MCF 10A (cell line): ENCODE data around the gene SOX9. TPM values are rescaled to one million over a fixed set of nuclear protein-coding genes. Genes with fewer than 3 reads are reported as not detected.

Experiments used
- BruUV-seq: library from RNA; stranded (reverse); fragments of 400-500 nt; replicated peaks from 2 replicates; lab custom pipeline; 2021; lab: Mats Ljungman, UMichigan
- CTCF ChIA-PET: fragments of 300-600 bp; sonication (Branson Sonifier 250); formaldehyde crosslinking; extraction: SDS; loops from one replicate; lab custom pipeline; 2021; ENCODE audit warnings: antibody characterized with exemption, inconsistent platforms; lab: Yijun Ruan, JAX
- POLR2A ChIA-PET: fragments of 300-600, 350-650 bp; sonication (Branson Sonifier 250); formaldehyde crosslinking; extraction: SDS; loops from one replicate; lab custom pipeline; 2020; ENCODE audit warnings: antibody characterized with exemption, inconsistent platforms; lab: Yijun Ruan, JAX
- DNase-seq: peaks from one replicate; pipeline ENCODE4 v3.0.0-alpha.2; 2018; ENCODE audit not compliant: unreplicated experiment
- H3K27ac Mint-ChIP-seq: one replicate; pipeline ENCODE4 v1.8.0; 2022; ENCODE audit warnings: mild to moderate bottlenecking, low read depth, mixed read lengths; ENCODE audit not compliant: unreplicated experiment
- H3K27me3 Mint-ChIP-seq: one replicate; pipeline ENCODE4 v1.8.0; 2022; ENCODE audit warnings: mixed read lengths; ENCODE audit not compliant: insufficient read depth, unreplicated experiment
- H3K36me3 Mint-ChIP-seq: one replicate; pipeline ENCODE4 v1.8.0; 2022; ENCODE audit warnings: mild to moderate bottlenecking, moderate library complexity, mixed read lengths; ENCODE audit not compliant: insufficient read depth, unreplicated experiment
- H3K4me1 Mint-ChIP-seq: one replicate; pipeline ENCODE4 v1.8.0; 2022; ENCODE audit warnings: mixed read lengths; ENCODE audit not compliant: insufficient read depth, unreplicated experiment
- H3K4me3 Mint-ChIP-seq: one replicate; pipeline ENCODE4 v1.8.0; 2022; ENCODE audit warnings: mild to moderate bottlenecking, moderate library complexity, mixed read lengths; ENCODE audit not compliant: unreplicated experiment
- H3K9me3 Mint-ChIP-seq: one replicate; pipeline ENCODE4 v1.8.0; 2022; ENCODE audit warnings: mixed read lengths; ENCODE audit not compliant: unreplicated experiment
- intact Hi-C: fragments of 100-400 bp; cut with micrococcal nuclease; formaldehyde crosslinking; loops from 2 replicates; pipeline ENCODE4 v1.14.1; 2022
- total RNA-seq: library from RNA; stranded (reverse); gene quantifications from 2 replicates; pipeline ENCODE4 v1.2.3, GENCODE V29; 2022
- TF ChIP-seq, protein P1 (sequence below): fragments of 200-600 bp; IDR thresholded peaks from one replicate; pipeline ENCODE4 v1.8.0; 2022; ENCODE audit warnings: antibody characterized with exemption, mild to moderate bottlenecking; ENCODE audit not compliant: unreplicated experiment

The SOX9 gene
- total RNA-seq, 1 experiment from 2014 or later, result 2.6 TPM

DNA sequence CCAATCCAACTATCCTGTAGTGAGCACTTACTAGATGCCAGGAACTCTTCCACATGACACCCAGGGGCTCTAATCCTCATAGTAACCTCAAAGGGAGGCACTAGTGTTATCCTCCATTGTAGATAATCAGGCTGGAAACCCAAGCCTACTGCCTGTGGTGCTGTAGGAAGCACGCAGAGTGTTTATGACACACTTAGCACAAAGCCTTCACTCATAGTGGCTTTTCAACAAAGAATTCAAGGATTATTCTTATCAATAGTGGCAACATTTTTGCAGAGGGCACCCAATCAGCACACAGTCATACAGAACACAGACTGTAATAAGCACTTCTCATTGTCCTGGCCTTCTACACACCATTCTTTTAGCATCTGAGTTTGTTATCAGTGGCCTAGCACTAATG lies 18.5 kb upstream of the SOX9 start:
- CTCF ChIA-PET, result interaction anchor here (1.1 kb wide), 1 partner anchor 16 kb away, joined by 4 read pairs; no protein-coding TSS in a partner anchor
- H3K4me3 Mint-ChIP-seq, result no peak overlapping the region
- no peak for DNase-seq
- POLR2A ChIA-PET, result no interaction called here
- TF ChIP-seq, protein P1, sequence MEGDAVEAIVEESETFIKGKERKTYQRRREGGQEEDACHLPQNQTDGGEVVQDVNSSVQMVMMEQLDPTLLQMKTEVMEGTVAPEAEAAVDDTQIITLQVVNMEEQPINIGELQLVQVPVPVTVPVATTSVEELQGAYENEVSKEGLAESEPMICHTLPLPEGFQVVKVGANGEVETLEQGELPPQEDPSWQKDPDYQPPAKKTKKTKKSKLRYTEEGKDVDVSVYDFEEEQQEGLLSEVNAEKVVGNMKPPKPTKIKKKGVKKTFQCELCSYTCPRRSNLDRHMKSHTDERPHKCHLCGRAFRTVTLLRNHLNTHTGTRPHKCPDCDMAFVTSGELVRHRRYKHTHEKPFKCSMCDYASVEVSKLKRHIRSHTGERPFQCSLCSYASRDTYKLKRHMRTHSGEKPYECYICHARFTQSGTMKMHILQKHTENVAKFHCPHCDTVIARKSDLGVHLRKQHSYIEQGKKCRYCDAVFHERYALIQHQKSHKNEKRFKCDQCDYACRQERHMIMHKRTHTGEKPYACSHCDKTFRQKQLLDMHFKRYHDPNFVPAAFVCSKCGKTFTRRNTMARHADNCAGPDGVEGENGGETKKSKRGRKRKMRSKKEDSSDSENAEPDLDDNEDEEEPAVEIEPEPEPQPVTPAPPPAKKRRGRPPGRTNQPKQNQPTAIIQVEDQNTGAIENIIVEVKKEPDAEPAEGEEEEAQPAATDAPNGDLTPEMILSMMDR, result no peak
- no peak overlapping the region for H3K27ac Mint-ChIP-seq
- intact Hi-C loops, result no loop called here
- no peaks in the 10 kb centered on the region for H3K36me3 Mint-ChIP-seq
- H3K4me1 Mint-ChIP-seq, result peaks cover 15% of the 10 kb centered on the region
- no peaks in the 10 kb centered on the region for H3K27me3 Mint-ChIP-seq
- no peaks in the 10 kb centered on the region for H3K9me3 Mint-ChIP-seq
- no TSS peak for BruUV-seq

DNA sequence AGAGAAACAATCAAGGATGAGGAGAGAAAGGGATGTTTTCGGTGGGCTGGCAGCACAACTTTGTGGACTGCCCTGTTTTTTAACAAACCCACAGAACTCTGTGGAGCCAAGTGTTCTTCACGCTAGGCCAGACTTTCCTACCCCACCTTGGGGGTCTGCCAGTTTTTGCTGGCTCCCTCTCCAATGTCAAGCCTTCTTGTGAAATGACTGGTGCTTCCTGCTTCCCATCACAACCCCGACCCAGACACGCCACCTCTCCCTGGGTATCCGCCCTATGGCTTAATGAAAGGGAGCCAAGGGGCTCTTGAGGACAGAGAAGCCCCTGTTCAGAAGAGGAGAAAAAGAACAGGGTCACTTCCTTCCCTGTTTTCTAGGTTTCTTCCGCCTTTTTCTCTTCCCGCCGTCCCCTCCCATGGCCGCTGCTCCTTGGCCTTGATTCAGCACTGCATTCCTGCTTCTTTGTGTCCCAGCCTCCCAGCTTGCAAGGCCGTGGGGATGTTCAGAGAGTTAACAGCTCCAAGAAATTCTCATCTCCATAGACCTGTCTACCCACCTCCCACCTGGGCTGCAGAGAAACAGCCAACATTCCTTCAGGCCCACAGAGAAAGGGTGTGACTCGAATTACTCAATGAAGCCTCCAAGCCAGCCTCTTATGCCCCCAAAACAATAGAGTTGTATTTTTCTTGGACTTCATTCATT lies 16.5 kb upstream of the SOX9 start:
- Mint-ChIP-seq H3K4me1 (peaks cover 11% of the 10 kb centered on the region), H3K4me3 (no peak overlapping the region), H3K9me3 (no peaks in the 10 kb centered on the region), H3K27ac (no peak overlapping the region), H3K27me3 (no peaks in the 10 kb centered on the region), H3K36me3 (no peaks in the 10 kb centered on the region)
- POLR2A ChIA-PET, result interaction anchor here (0.6 to 0.8 kb wide), 3 partner anchors 9 to 677 kb away, joined by 3 read pairs; no protein-coding TSS in a partner anchor
- TF ChIP-seq, protein P1, result no peak
- no TSS peak for BruUV-seq
- CTCF ChIA-PET, result no interaction called here
- intact Hi-C loops, result no loop called here
- DNase-seq, result peak; percentile 62

DNA sequence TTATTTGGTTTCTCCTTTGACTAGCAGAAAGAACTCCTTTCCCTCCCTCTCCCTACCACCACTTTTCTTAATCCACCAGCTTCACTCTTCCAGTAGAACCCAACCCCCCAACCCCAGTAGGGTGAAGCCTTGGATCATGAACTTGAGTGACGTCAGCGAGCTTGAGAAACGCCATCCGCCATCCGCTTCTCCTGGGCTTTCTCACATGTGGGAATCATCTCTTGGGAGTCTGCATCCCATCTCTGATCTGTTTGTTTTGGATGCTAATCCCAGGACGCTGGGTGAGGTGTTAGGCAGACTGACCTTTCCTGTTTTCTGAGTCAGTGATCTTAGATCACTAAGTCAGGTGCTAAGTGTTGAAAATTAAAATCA lies 16.0 kb upstream of the SOX9 start:
- BruUV-seq, result no TSS peak
- no peaks in the 10 kb centered on the region for H3K9me3 Mint-ChIP-seq
- H3K27me3 Mint-ChIP-seq, result no peaks in the 10 kb centered on the region
- intact Hi-C loops, result no loop called here
- H3K36me3 Mint-ChIP-seq, result no peaks in the 10 kb centered on the region
- POLR2A ChIA-PET, result interaction anchor here (0.6 to 0.8 kb wide), 3 partner anchors 9 to 677 kb away, joined by 3 read pairs; no protein-coding TSS in a partner anchor
- peak; percentile 95 for DNase-seq
- H3K27ac Mint-ChIP-seq, result no peak overlapping the region
- TF ChIP-seq, protein P1, result no peak
- no peak overlapping the region for H3K4me3 Mint-ChIP-seq
- CTCF ChIA-PET, result interaction anchor here (0.7 to 1.2 kb wide), 5 partner anchors 15 to 1210 kb away, joined by 3 to 5 read pairs (median 3); no protein-coding TSS in a partner anchor
- H3K4me1 Mint-ChIP-seq, result peaks cover 11% of the 10 kb centered on the region

DNA sequence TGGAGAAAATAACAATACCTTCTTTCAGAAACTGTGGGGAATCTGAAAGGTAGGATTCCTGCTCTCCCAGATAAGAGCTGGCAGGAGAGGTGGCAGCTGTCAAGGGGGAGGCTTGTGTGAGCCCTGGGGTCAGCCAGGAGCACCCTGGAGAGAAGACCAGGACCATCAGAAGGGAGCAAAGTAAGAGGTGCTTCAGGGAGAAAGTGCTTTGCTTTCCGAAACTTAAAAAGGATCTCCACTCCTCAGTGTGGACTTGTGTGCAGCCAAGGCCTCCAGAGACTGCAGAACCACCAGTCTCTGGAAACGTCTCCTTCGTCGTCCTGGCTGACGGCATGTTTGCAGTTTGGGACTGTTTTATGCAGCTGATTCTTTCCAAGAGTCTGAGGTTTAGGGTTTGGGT lies 13.7 kb upstream of the SOX9 start:
- no TSS peak for BruUV-seq
- ChIA-PET CTCF (interaction anchor here (0.9 kb wide), 1 partner anchor 137 kb away, joined by 3 read pairs; no protein-coding TSS in a partner anchor), POLR2A (no interaction called here)
- Mint-ChIP-seq H3K36me3 (no peaks in the 10 kb centered on the region), H3K4me1 (peaks cover 15% of the 10 kb centered on the region), H3K27ac (no peak overlapping the region), H3K27me3 (no peaks in the 10 kb centered on the region), H3K9me3 (no peaks in the 10 kb centered on the region), H3K4me3 (no peak overlapping the region)
- intact Hi-C loops, result no loop called here
- no peak for DNase-seq
- TF ChIP-seq, protein P1, result no peak
